Mammary epithelial cell (primary cell): Measurements from ENCODE around the gene ORC5.

Experiments used
- EZH2 ChIP-seq: IDR thresholded peaks from 2 replicates; pipeline ENCODE4 v1.6.1; 2012; ENCODE audit warnings: low read length, inconsistent platforms, borderline replicate concordance
- TF ChIP-seq, protein P1 (sequence below), 2 donors: IDR thresholded peaks in 1 of 2; conservative IDR thresholded peaks in 1 of 2; 2 replicates each; pipeline ENCODE4 v1.5.1; 2011 to 2012; ENCODE audit warnings: inconsistent platforms in 2 of 2, low read length in 2 of 2, mild to moderate bottlenecking in 2 of 2, control low read depth in 1 of 2, low read depth in 1 of 2; ENCODE audit not compliant: insufficient read depth in 1 of 2; ENCODE audit errors: extremely low read depth in 1 of 2

DNA sequence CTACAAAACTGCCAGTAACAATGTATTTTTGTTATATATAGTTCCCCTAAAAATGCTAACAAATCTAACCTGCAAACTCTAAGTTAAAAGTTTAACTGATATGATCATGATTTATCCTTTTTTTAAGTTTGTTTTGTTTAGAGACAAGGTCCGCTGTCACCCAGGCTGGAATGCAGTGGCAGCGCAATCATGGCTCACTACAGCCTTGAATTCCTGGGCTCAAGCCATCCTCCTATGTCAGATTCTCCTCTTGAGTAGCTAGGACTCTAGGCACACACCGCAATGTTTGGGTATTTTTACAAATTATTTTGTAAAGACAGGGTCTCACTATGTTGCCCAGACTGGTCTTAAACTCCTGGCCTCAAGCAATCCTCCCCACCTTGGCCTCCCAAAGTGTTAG lies 46.6 kb downstream of the ORC5 start:
- TF ChIP-seq, protein P1, sequence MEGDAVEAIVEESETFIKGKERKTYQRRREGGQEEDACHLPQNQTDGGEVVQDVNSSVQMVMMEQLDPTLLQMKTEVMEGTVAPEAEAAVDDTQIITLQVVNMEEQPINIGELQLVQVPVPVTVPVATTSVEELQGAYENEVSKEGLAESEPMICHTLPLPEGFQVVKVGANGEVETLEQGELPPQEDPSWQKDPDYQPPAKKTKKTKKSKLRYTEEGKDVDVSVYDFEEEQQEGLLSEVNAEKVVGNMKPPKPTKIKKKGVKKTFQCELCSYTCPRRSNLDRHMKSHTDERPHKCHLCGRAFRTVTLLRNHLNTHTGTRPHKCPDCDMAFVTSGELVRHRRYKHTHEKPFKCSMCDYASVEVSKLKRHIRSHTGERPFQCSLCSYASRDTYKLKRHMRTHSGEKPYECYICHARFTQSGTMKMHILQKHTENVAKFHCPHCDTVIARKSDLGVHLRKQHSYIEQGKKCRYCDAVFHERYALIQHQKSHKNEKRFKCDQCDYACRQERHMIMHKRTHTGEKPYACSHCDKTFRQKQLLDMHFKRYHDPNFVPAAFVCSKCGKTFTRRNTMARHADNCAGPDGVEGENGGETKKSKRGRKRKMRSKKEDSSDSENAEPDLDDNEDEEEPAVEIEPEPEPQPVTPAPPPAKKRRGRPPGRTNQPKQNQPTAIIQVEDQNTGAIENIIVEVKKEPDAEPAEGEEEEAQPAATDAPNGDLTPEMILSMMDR (conservative IDR thresholded peaks at IDR 0.05 in 1 of 2, IDR thresholded peaks at IDR 0.05 in 1 of 2; ENCODE audit: extremely low read depth in 1 of 2, insufficient read depth in 1 of 2, low read depth in 1 of 2, low read length in 2 of 2), result no peak
- no peak for TF ChIP-seq EZH2
